Muscle of leg (tissue), 11 donors: ENCODE measurements around the gene NR3C2. TPM values are rescaled to one million over a fixed set of nuclear protein-coding genes. Genes with fewer than 3 reads are reported as not detected.

Experiments
- DNase-seq: peaks from one replicate; pipeline ENCODE4 v3.0.0; 2013
- H3K27ac ChIP-seq: one replicate; pipeline ENCODE4 v1.5.1; 2013; ENCODE audit warnings: mild to moderate bottlenecking, low read length, control low read depth
- H3K27me3 ChIP-seq: one replicate; pipeline ENCODE4 v1.6.1; 2013; ENCODE audit warnings: low read length; ENCODE audit not compliant: control insufficient read depth, insufficient read depth
- H3K36me3 ChIP-seq: one replicate; pipeline ENCODE4 v1.6.1; 2013; ENCODE audit warnings: low read length; ENCODE audit not compliant: control insufficient read depth, insufficient read depth
- H3K4me1 ChIP-seq: one replicate; pipeline ENCODE4 v1.6.1; 2013; ENCODE audit warnings: low read length; ENCODE audit not compliant: control insufficient read depth, insufficient read depth
- H3K4me3 ChIP-seq: one replicate; pipeline ENCODE4 v1.5.1; 2013; ENCODE audit warnings: low read length, control low read depth
- H3K9me3 ChIP-seq: replicated peaks from 2 replicates; pipeline ENCODE4 v1.6.1; 2013; ENCODE audit warnings: low read depth, low read length; ENCODE audit not compliant: control insufficient read depth
- WGBS: methylation state at CpG from one replicate; pipeline ENCODE4 v1.1.5; 2013; ENCODE audit warnings: missing lambda C conversion rate; ENCODE audit not compliant: insufficient coverage; 5-methylcytosine and 5-hydroxymethylcytosine counted together
- polyA plus RNA-seq, 8 donors: library from polyadenylated mRNA; unstranded; fragments of 120-200 nt; gene quantifications; one replicate each; pipeline versions ENCODE4 v1.2.1 to v1.2.3, GENCODE V29; 2013; ENCODE audit warnings: inconsistent platforms in 1 of 8, low replicate concordance in 1 of 8; ENCODE audit not compliant: insufficient read length in 8 of 8, insufficient read depth in 1 of 8
- total RNA-seq: library from RNA; stranded (reverse); fragments of 120-200 nt; gene quantifications from one replicate; pipeline ENCODE4 v1.2.4, GENCODE V29; 2013

The NR3C2 gene
- total and polyA plus RNA-seq, 9 donors, result 9.2 to 14.7 (median 12.2) TPM

GRCh38 chr4:148296498-148296897, 145.7 kb downstream of the NR3C2 start:
- DNase-seq, result no peak
- Histone ChIP-seq H3K4me1 (no peaks in the 10 kb centered on the region), H3K36me3 (no peaks in the 10 kb centered on the region), H3K27ac (no peak overlapping the region), H3K9me3 (peaks cover 8% of the 10 kb centered on the region), H3K27me3 (no peaks in the 10 kb centered on the region), H3K4me3 (no peak overlapping the region)
- no CpG with 5 or more reads among the region's 2 CpGs for WGBS

DNA sequence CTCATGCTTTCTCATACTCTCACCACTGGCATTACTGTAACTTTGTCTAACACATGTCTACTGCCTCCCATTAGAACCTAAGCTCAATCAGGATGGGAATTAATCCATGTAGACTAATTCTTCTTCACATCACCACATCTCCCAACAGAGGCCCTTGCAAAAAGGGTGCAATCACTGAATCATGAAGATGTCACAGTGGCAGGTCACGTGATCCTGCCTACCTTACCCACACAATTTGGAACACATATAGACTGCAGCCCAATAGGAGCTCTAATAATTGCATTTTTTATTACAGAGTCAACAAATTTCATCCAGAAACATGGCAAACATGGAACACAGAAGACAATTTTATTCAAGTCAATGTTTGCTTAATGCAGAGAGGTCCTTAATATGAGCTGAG, 146.6 kb downstream of the NR3C2 start:
- H3K27me3 ChIP-seq, result no peaks in the 10 kb centered on the region
- whole genome bisulfite sequencing, result 67% methylated on average over 1 of the region's 1 CpG
- DNase-seq, result no peak
- no peaks in the 10 kb centered on the region for H3K4me1 ChIP-seq
- H3K4me3 ChIP-seq, result no peak overlapping the region
- H3K27ac ChIP-seq, result no peak overlapping the region
- H3K9me3 ChIP-seq, result peaks cover 5% of the 10 kb centered on the region
- no peaks in the 10 kb centered on the region for H3K36me3 ChIP-seq

GRCh38 chr4:148293571-148293970, 148.6 kb downstream of the NR3C2 start:
- Histone ChIP-seq H3K27ac (no peak overlapping the region), H3K9me3 (no peaks in the 10 kb centered on the region), H3K27me3 (no peaks in the 10 kb centered on the region), H3K4me1 (peaks cover 5% of the 10 kb centered on the region), H3K36me3 (no peaks in the 10 kb centered on the region), H3K4me3 (no peak overlapping the region)
- WGBS, result 67% methylated on average over 1 of the region's 1 CpG
- no peak for DNase-seq

DNA sequence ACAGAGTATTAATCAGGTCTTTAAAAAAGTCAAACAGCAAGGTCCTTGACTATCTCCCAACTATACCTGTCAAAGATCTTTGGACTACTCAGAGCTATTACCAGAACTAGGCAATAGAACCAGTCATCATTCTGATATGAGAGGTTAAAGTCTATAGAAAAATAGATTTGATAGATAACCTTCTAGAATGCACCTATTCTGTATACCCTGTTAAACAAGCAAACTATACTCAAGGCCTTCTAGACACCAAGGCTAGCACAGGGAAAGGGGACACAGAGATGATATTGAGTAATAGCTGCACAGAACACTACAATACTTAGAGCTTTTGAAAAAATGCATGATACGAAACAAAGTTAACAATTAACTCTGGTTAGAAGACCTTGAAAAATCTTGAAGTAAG, 149.5 kb downstream of the NR3C2 start:
- WGBS, result no CpG with 5 or more reads among the region's 1 CpG
- Histone ChIP-seq H3K9me3 (no peaks in the 10 kb centered on the region), H3K27me3 (no peaks in the 10 kb centered on the region), H3K36me3 (no peaks in the 10 kb centered on the region), H3K4me3 (no peak overlapping the region), H3K27ac (no peak overlapping the region), H3K4me1 (peaks cover 5% of the 10 kb centered on the region)
- DNase-seq, result no peak

DNA sequence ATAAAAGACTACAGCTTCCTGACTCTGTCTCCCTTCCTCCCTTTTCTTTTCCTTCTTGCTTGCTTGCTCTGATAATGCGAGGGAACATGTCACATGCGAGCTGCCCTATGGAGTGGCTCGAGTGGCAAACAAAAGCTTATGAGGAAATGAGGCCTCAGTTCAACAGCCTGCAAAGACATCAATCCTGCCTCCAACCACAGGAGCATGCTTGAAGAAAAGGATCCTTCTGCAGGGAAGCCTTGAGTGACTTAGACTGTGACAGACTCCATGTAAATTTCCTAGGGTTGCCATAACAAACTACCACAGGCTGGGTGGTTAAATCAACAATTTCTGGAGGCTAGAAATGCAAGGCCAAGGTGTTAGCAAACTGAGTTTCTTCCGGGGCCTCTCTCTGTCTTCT, 152.5 kb downstream of the NR3C2 start:
- H3K9me3 ChIP-seq, result no peaks in the 10 kb centered on the region
- H3K27me3 ChIP-seq, result no peaks in the 10 kb centered on the region
- H3K4me3 ChIP-seq, result no peak overlapping the region
- peaks cover 7% of the 10 kb centered on the region for H3K4me1 ChIP-seq
- H3K27ac ChIP-seq, result no peak overlapping the region
- DNase-seq, result no peak
- H3K36me3 ChIP-seq, result no peaks in the 10 kb centered on the region
- WGBS, result 100% methylated on average over 1 of the region's 4 CpGs

- peaks cover 9% of the 10 kb centered on the region for H3K4me1 ChIP-seq
- no peaks in the 10 kb centered on the region for H3K36me3 ChIP-seq
- H3K27me3 ChIP-seq, result no peaks in the 10 kb centered on the region
- H3K27ac ChIP-seq, result no peak overlapping the region
- WGBS, result 29% methylated on average over 1 of the region's 3 CpGs
- peak; percentile 57 for DNase-seq
- no peak overlapping the region for H3K4me3 ChIP-seq
- no peaks in the 10 kb centered on the region for H3K9me3 ChIP-seq
Observed at GRCh38 chr4:148288448-148288847, 153.8 kb downstream of the NR3C2 start.

DNA sequence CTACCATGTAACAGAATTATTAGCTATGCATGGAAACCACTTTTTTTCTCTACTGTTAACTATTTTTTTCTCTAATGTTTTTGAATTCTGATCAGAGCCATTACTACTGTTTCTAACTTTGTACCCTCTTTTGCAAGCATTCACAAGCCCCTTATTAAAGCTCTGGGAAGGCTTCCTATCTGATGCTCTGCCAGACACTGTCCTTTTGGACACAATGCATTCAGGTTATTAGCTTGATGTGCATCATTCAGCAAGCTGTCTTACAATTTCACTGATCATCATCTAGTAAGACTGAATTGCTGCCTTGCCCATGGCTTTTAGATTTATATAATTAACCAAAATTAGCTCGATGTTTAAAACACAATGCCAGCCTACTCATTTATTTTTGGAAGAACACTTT, 155.1 kb downstream of the NR3C2 start:
- no peaks in the 10 kb centered on the region for H3K27me3 ChIP-seq
- no CpG with 5 or more reads among the region's 1 CpG for WGBS
- no peak overlapping the region for H3K4me3 ChIP-seq
- H3K4me1 ChIP-seq, result peaks cover 9% of the 10 kb centered on the region
- no peak overlapping the region for H3K27ac ChIP-seq
- no peaks in the 10 kb centered on the region for H3K9me3 ChIP-seq
- DNase-seq, result no peak
- no peaks in the 10 kb centered on the region for H3K36me3 ChIP-seq

DNA sequence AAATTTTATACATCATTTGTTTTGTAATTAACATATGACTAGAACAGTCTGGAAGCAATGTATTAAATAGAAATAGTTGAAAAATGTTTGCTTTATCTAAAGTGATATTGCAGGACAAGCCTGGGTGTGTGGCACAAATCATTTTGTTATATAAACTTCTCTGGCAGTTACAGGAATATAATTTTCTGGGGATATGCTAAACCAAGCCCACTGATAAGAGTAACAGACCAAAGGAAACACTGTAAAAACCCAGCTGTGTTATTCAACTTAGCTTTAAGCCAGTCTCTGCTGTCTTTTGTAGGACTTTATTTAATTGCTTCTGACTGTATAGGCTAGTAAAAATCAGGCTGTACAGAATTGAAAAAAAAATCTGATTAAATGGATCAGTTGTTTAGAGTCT, 156.2 kb downstream of the NR3C2 start:
- no peaks in the 10 kb centered on the region for H3K36me3 ChIP-seq
- peaks cover 9% of the 10 kb centered on the region for H3K4me1 ChIP-seq
- DNase-seq, result no peak
- no peak overlapping the region for H3K4me3 ChIP-seq
- H3K9me3 ChIP-seq, result no peaks in the 10 kb centered on the region
- no peaks in the 10 kb centered on the region for H3K27me3 ChIP-seq
- no peak overlapping the region for H3K27ac ChIP-seq

- H3K36me3 ChIP-seq, result no peaks in the 10 kb centered on the region
- no peak overlapping the region for H3K27ac ChIP-seq
- H3K9me3 ChIP-seq, result no peaks in the 10 kb centered on the region
- H3K4me1 ChIP-seq, result peaks cover 3% of the 10 kb centered on the region
- WGBS, result no CpG with 5 or more reads among the region's 4 CpGs
- no peak overlapping the region for H3K4me3 ChIP-seq
- H3K27me3 ChIP-seq, result no peaks in the 10 kb centered on the region
- DNase-seq, result peak; percentile 11
Observed at GRCh38 chr4:148283665-148284064, 158.5 kb downstream of the NR3C2 start.

DNA sequence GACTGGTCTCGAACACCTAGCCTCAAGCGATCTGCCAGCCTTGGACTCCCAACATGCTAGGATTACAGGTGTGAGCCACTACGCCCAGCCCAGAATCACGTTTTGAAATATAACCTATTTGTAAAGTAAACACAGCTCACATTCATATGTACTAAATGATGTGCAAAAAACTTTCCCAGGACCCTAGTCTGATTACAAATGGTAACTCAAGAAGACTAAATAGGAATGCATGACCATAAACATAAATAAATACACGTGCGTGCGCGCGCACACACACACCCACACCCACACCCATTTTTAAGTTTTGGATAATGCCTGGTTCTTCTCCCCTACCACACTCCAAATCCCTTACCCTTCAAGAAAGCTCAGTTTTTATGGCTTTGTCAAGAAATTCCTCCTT, 163.9 kb downstream of the NR3C2 start:
- DNase-seq, result no peak

GRCh38 chr4:148275266-148275665, 166.9 kb downstream of the NR3C2 start:
- DNase-seq, result no peak
- H3K9me3 ChIP-seq, result no peaks in the 10 kb centered on the region
- H3K36me3 ChIP-seq, result no peaks in the 10 kb centered on the region
- H3K4me1 ChIP-seq, result no peaks in the 10 kb centered on the region
- no peaks in the 10 kb centered on the region for H3K27me3 ChIP-seq
- H3K4me3 ChIP-seq, result no peak overlapping the region
- 60% methylated on average over 1 of the region's 4 CpGs for WGBS
- no peak overlapping the region for H3K27ac ChIP-seq

More for the DNA sequence above, 163.9 kb downstream of the NR3C2 start:
- H3K27me3 ChIP-seq, result no peaks in the 10 kb centered on the region
- no peaks in the 10 kb centered on the region for H3K9me3 ChIP-seq
- no CpG with 5 or more reads among the region's 9 CpGs for WGBS
- H3K27ac ChIP-seq, result no peak overlapping the region
- H3K4me1 ChIP-seq, result no peaks in the 10 kb centered on the region
- H3K36me3 ChIP-seq, result no peaks in the 10 kb centered on the region
- H3K4me3 ChIP-seq, result no peak overlapping the region
